ENCODE data around the gene MAP3K15.

DNA sequence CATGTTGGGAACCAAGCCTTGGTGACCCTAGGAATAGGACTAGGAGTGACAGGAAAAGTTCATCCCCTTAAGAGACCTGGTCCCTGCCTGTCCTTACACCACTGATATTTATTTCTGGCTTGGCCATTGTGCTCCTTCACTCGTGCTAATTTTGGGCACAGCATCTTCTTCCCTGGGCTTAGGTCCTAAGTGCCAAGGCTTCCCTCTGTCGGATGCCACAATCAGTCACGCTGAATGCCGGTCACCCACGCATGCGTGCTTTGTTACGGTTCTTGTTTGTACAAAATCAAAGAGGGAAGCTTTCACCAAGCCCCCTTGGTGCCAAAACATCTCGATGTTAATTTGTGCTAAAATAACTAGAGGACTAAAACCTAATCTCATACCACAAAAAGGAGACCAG lies 17.4 kb upstream of the MAP3K15 start:
- TF ChIP-seq TAF1 (IDR thresholded peaks at IDR 0.05; ENCODE audit: borderline replicate concordance, insufficient read depth, low read length), result no peak
- TF ChIP-seq POLR2AphosphoS5 (IDR thresholded peaks at IDR 0.05; ENCODE audit: low read depth, low read length), result no peak
